Lung (tissue), 12 donors: ENCODE results near the gene NBEA. TPM values are rescaled to one million over a fixed set of nuclear protein-coding genes. Genes with fewer than 3 reads are reported as not detected.

Source experiments
- ATAC-seq: fragments of 200-7000 bp; cut with Tn5 transposase; one replicate; pipeline ENCODE4 v1.9.1; 2020; ENCODE audit warnings: moderate number of reproducible peaks; ENCODE audit not compliant: insufficient read depth, low FRiP score
- DNase-seq, 3 donors: peaks; one replicate each; pipeline ENCODE4 v3.0.0-alpha.2; 2013 to 2017
- H3K27ac ChIP-seq, 2 donors: one replicate each; pipeline ENCODE4 v1.5.1; 2013; ENCODE audit warnings: mild to moderate bottlenecking in 2 of 2, moderate library complexity in 2 of 2, control low read depth in 1 of 2, inconsistent platforms in 1 of 2, low read depth in 1 of 2, low read length in 1 of 2
- H3K27me3 ChIP-seq, 3 donors: one replicate each; pipeline ENCODE4 v1.5.1; 2013; ENCODE audit warnings: low read length in 2 of 3; ENCODE audit not compliant: control insufficient read depth in 3 of 3, insufficient read depth in 3 of 3
- H3K36me3 ChIP-seq, 4 donors: one replicate each; pipeline ENCODE4 v1.5.1; 2013; ENCODE audit warnings: low read length in 4 of 4, mild to moderate bottlenecking in 1 of 4, moderate library complexity in 1 of 4; ENCODE audit not compliant: control insufficient read depth in 4 of 4, insufficient read depth in 4 of 4
- H3K4me1 ChIP-seq, 5 donors: one replicate each; pipeline ENCODE4 v1.5.1; 2013; ENCODE audit warnings: low read length in 5 of 5, mild to moderate bottlenecking in 2 of 5, moderate library complexity in 1 of 5; ENCODE audit not compliant: control insufficient read depth in 5 of 5, insufficient read depth in 5 of 5
- H3K4me3 ChIP-seq: one replicate; pipeline ENCODE4 v1.5.1; 2013; ENCODE audit warnings: mild to moderate bottlenecking, control low read depth, moderate library complexity
- H3K9ac ChIP-seq, 2 donors: one replicate each; pipeline ENCODE4 v1.5.1; 2013; ENCODE audit warnings: low read length in 2 of 2, control low read depth in 1 of 2; ENCODE audit not compliant: insufficient read depth in 1 of 2
- H3K9me3 ChIP-seq, 4 donors: one replicate each; pipeline ENCODE4 v1.5.1; 2013; ENCODE audit warnings: low read length in 3 of 4, mild to moderate bottlenecking in 1 of 4, moderate library complexity in 1 of 4; ENCODE audit not compliant: control insufficient read depth in 4 of 4, insufficient read depth in 3 of 4
- WGBS, 2 donors: extraction: QIAGEN DNeasy Blood & Tissue Kit; methylation state at CpG; one replicate each; pipeline ENCODE4 v1.1.7; 2013; 5-methylcytosine and 5-hydroxymethylcytosine counted together
- polyA plus RNA-seq, 2 donors: library from polyadenylated mRNA; stranded (reverse); fragments of 200-250 nt; gene quantifications; one replicate each; pipeline ENCODE4 v1.2.1, GENCODE V29; 2013
- total RNA-seq, 2 donors: library from RNA; depleted of rRNA in 1 of 2; stranded (reverse); fragments of >200 nt in 1 of 2; gene quantifications; one replicate each; pipeline ENCODE4 v1.2.1, GENCODE V29; 2014 to 2021
- TF ChIP-seq, protein P1 (sequence below): IDR thresholded peaks from 2 replicates; pipeline ENCODE4 v1.5.1; 2012; ENCODE audit warnings: mild to moderate bottlenecking; ENCODE audit errors: control extremely low read depth, extremely low read depth
- donor health status: control.
- donor health status: control.
- donor health status: Bipolar disorder and iron deficiency.
- donor health status: healthy.
- donor health status: DM: yes; HTN: yes; CAD: no.

The NBEA gene
- total and polyA plus RNA-seq, 4 donors: 1.6 to 26.5 (median 5.3) TPM

DNA sequence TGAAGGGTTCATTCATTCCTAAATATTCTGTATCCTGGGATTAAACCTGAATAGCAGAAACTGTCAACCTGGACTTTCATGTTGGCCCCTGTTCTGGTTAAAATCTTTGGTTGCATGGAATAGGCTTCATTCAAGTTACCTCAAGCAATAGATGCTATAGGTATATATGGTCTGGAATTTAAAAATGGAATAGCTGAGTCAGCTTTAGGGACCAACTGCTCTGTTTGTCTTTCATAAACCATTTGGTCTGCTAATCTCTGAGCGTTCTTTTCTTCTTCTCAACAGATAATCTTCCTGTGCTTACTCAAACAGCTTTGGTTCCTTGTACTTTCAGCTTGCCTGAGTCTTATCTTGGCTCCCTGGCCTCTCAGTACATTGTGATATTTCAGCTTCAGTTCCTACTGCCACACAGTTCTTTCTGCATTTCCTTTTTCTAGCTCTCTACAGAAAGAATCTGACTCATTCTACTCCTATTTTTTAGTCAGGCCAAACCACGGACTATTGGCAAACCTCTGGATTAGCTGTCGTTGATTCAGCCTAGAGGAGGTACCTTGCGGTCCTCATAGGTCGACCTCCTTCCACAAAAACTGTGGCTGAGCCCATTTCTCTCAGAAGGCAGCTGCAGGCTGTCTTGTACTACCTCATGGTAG lies 570.3 kb downstream of the NBEA start:
- TF ChIP-seq, protein P1, sequence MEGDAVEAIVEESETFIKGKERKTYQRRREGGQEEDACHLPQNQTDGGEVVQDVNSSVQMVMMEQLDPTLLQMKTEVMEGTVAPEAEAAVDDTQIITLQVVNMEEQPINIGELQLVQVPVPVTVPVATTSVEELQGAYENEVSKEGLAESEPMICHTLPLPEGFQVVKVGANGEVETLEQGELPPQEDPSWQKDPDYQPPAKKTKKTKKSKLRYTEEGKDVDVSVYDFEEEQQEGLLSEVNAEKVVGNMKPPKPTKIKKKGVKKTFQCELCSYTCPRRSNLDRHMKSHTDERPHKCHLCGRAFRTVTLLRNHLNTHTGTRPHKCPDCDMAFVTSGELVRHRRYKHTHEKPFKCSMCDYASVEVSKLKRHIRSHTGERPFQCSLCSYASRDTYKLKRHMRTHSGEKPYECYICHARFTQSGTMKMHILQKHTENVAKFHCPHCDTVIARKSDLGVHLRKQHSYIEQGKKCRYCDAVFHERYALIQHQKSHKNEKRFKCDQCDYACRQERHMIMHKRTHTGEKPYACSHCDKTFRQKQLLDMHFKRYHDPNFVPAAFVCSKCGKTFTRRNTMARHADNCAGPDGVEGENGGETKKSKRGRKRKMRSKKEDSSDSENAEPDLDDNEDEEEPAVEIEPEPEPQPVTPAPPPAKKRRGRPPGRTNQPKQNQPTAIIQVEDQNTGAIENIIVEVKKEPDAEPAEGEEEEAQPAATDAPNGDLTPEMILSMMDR: no peak
- WGBS, 2 donors: 26 to 51% methylated on average over 5 of the region's 5 CpGs
- Histone ChIP-seq H3K27ac (no peak overlapping the region), H3K4me3 (no peak overlapping the region), H3K9me3 (no peaks in the 10 kb centered on the region), H3K36me3 (no peaks in the 10 kb centered on the region), H3K9ac (no peak overlapping the region), H3K27me3 (no peaks in the 10 kb centered on the region), H3K4me1 (peaks cover 0 to 3% (median 0%) of the 10 kb centered on the region in 5 donors)
- peak; percentile 79 for ATAC-seq
- no peak for DNase-seq

DNA sequence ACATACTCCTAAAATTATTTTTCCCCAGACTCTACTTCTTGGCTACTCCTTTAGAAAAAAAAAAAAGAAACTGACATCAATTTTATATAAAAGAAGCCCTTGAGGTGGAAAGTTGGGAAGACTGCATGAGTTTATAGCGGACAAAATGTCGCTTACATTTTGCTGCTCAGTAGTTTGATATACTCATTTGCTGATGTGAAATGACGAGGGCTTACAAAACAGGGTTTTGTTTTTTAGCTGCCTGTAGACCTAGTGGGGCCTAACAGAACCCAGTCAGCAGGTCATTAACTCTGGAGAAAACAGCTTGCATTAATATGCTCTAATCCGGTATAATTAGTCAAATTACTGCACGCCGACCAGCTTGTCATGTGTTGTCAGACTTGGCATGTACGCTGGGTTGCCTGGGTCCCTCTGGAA lies 572.0 kb downstream of the NBEA start:
- ATAC-seq (no peak), DNase-seq (no peak)
- Histone ChIP-seq H3K4me1 (peaks cover 0 to 3% (median 0%) of the 10 kb centered on the region in 5 donors), H3K9me3 (no peaks in the 10 kb centered on the region), H3K9ac (no peak overlapping the region), H3K36me3 (no peaks in the 10 kb centered on the region), H3K27me3 (no peaks in the 10 kb centered on the region), H3K27ac (no peak overlapping the region), H3K4me3 (no peak overlapping the region)
- TF ChIP-seq, protein P1: no peak
- 92 to 95% methylated on average over 7 of the region's 7 CpGs for WGBS, 2 donors

DNA sequence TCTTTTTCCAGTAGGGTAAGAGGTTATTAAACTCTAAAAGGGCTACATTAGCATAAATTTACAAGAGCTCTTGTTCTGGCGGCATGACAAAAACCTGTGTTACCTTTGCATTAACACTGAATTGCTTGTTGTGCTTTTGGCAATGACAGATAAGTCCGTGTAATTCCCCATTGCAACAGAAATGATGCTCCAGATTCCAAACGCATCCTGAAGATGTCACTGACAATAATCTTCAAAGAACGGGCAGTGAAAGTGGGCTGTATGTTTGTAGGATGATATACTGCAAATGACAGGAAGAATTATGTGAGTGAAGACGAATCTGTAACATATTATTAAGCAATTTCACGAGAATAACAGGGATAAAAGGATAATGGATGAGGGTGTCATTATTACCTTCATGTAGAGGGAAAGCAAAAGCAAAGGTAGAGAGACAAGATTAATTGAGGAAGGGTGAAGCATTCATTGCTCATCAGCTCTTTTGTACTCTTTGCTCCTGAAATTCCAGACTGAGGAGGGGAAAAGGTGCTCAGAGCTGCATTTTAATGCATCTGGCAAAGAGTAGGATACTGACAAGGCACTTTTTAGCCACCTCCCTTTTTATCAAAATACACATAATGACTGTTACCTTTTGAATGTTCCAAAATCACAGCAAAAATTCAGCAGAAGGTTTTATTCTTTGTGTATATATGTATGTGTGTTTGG lies 572.9 kb downstream of the NBEA start:
- H3K27me3 ChIP-seq: no peaks in the 10 kb centered on the region
- no peaks in the 10 kb centered on the region for H3K36me3 ChIP-seq
- 71 to 77% methylated on average over 6 of the region's 6 CpGs for WGBS, 2 donors
- ATAC-seq (no peak), DNase-seq (no peak)
- H3K9me3 ChIP-seq: peaks cover 0 to 1% (median 0%) of the 10 kb centered on the region in 4 donors
- H3K4me3 ChIP-seq: no peak overlapping the region
- H3K4me1 ChIP-seq: peaks cover 0 to 3% (median 0%) of the 10 kb centered on the region in 5 donors
- no peak overlapping the region for H3K27ac ChIP-seq
- no peak overlapping the region for H3K9ac ChIP-seq
- TF ChIP-seq, protein P1: no peak
